Cardiac muscle cell (in vitro differentiated cells and primary cell): ENCODE data around the gene PRG2. TPM values are rescaled to one million over a fixed set of nuclear protein-coding genes. Genes with fewer than 3 reads are reported as not detected.

Experiments
- DNase-seq, 2 donors: peaks; one replicate each; pipeline versions ENCODE4 v3.0.0 to v3.0.0-alpha.2; 2010 to 2017; ENCODE audit warnings: low read depth in 1 of 2, low spot score in 1 of 2
- H3K27ac ChIP-seq: fragments of 200-600 bp; sonication (generic); 2 replicates; pipeline ENCODE4 v1.5.1; 2016
- H3K27me3 ChIP-seq: fragments of 200-600 bp; sonication (generic); 2 replicates; pipeline ENCODE4 v1.6.0; 2016; ENCODE audit warnings: control low read depth
- H3K36me3 ChIP-seq: fragments of 200-600 bp; sonication (generic); 2 replicates; pipeline ENCODE4 v1.5.1; 2016; ENCODE audit warnings: control low read depth
- H3K4me1 ChIP-seq: fragments of 200-600 bp; sonication (generic); 2 replicates; pipeline ENCODE4 v1.8.1; 2017; ENCODE audit warnings: low read depth, mild to moderate bottlenecking, mixed run types
- H3K4me3 ChIP-seq: fragments of 200-600 bp; sonication (generic); 2 replicates; pipeline ENCODE4 v1.5.1; 2016; ENCODE audit warnings: mild to moderate bottlenecking
- H3K9me3 ChIP-seq: fragments of 200-600 bp; sonication (generic); 2 replicates; pipeline ENCODE4 v1.5.1; 2017; ENCODE audit warnings: low read depth, mild to moderate bottlenecking, control low read depth
- CTCF ChIP-seq: IDR thresholded peaks from 2 replicates; pipeline ENCODE4 v1.5.1; 2012; ENCODE audit warnings: low read depth, mild to moderate bottlenecking, low read length
- polyA plus RNA-seq: library from polyadenylated mRNA; unstranded; fragments of >200 nt; fragmentation: Nextera tagmentation; extraction: Ambion mirVana; gene quantifications from 2 replicates; pipeline ENCODE4 v1.2.1, GENCODE V29; 2016
- total RNA-seq: library from RNA; depleted of rRNA; stranded (reverse); fragments of >200 nt; gene quantifications from 2 replicates; pipeline ENCODE4 v1.2.3, GENCODE V29; 2016

The PRG2 gene
- total RNA-seq, result not detected in 2 replicates
- not detected in 2 replicates for polyA plus RNA-seq

GRCh38 chr11:57390535-57390934 lies at the start of gene PRG2:
Gene PRG2, minus strand, starts transcription at chr11:57390650. Its CDS starts 706 bp downstream, at chr11:57389944.
- Histone ChIP-seq H3K9me3 (no peaks in the 10 kb centered on the region), H3K4me3 (no peak within 1 kb of the TSS), H3K36me3 (no peaks in the 10 kb centered on the region), H3K4me1 (no peaks in the 10 kb centered on the region), H3K27me3 (no peaks in the 10 kb centered on the region), H3K27ac (no peak within 1 kb of the TSS)
- TF ChIP-seq CTCF, result no peak
- no peak for DNase-seq

GRCh38 chr11:57439786-57440185 lies 49.3 kb upstream of the PRG2 start:
- DNase-seq, result no peak
- H3K27me3 ChIP-seq, result no peaks in the 10 kb centered on the region
- H3K27ac ChIP-seq, result no peak overlapping the region
- H3K4me3 ChIP-seq, result no peak overlapping the region
- no peaks in the 10 kb centered on the region for H3K36me3 ChIP-seq
- no peaks in the 10 kb centered on the region for H3K9me3 ChIP-seq
- TF ChIP-seq CTCF, result no peak
- no peaks in the 10 kb centered on the region for H3K4me1 ChIP-seq

GRCh38 chr11:57438345-57439285 lies 48.2 kb upstream of the PRG2 start:
- TF ChIP-seq CTCF, result no peak

GRCh38 chr11:57436031-57436430 lies 45.6 kb upstream of the PRG2 start:
- TF ChIP-seq CTCF, result no peak
- H3K27me3 ChIP-seq, result no peaks in the 10 kb centered on the region

More at GRCh38 chr11:57438345-57439285, 48.2 kb upstream of the PRG2 start:
- Histone ChIP-seq H3K27ac (no peak overlapping the region), H3K27me3 (no peaks in the 10 kb centered on the region), H3K4me1 (no peaks in the 10 kb centered on the region), H3K9me3 (no peaks in the 10 kb centered on the region), H3K36me3 (no peaks in the 10 kb centered on the region), H3K4me3 (no peak overlapping the region)
- DNase-seq, result no peak

GRCh38 chr11:57434640-57435546 lies 44.4 kb upstream of the PRG2 start:
- Histone ChIP-seq H3K4me3 (no peak overlapping the region), H3K27me3 (no peaks in the 10 kb centered on the region), H3K4me1 (no peaks in the 10 kb centered on the region), H3K36me3 (no peaks in the 10 kb centered on the region), H3K27ac (no peak overlapping the region), H3K9me3 (no peaks in the 10 kb centered on the region)
- peak in 1 of 2 donors; percentile 97 for DNase-seq
- no peak for TF ChIP-seq CTCF

More at GRCh38 chr11:57436031-57436430, 45.6 kb upstream of the PRG2 start:
- Histone ChIP-seq H3K4me1 (no peaks in the 10 kb centered on the region), H3K9me3 (no peaks in the 10 kb centered on the region), H3K4me3 (no peak overlapping the region), H3K36me3 (no peaks in the 10 kb centered on the region), H3K27ac (no peak overlapping the region)
- DNase-seq, result no peak
